Loucy (cell line): Measurements from ENCODE around the gene CTU1.

ENCODE experiments used
- H2AFZ ChIP-seq: fragments of 200-600 bp; sonication (generic); 2 replicates; pipeline ENCODE4 v1.6.0; 2016; ENCODE audit warnings: antibody characterized with exemption, mild to moderate bottlenecking, low read length, moderate library complexity
- H3F3A ChIP-seq: fragments of 200-600 bp; 2 replicates; pipeline ENCODE4 v1.6.0; 2016; ENCODE audit warnings: antibody characterized with exemption, low read depth, mild to moderate bottlenecking
- H3K27me3 ChIP-seq: fragments of 200-600 bp; sonication (generic); 2 replicates; pipeline ENCODE4 v1.6.1; 2014; ENCODE audit warnings: low read length, mild to moderate bottlenecking; ENCODE audit not compliant: insufficient read depth, poor library complexity, severe bottlenecking
- H3K36me3 ChIP-seq: fragments of 200-600 bp; sonication (generic); 2 replicates; pipeline ENCODE4 v1.6.1; 2016; ENCODE audit warnings: low read length; ENCODE audit not compliant: insufficient read depth
- H3K4me1 ChIP-seq: fragments of 200-600 bp; sonication (generic); 2 replicates; pipeline ENCODE4 v1.5.1; 2014; ENCODE audit warnings: low read length, mild to moderate bottlenecking; ENCODE audit not compliant: insufficient read depth, poor library complexity, severe bottlenecking
- H3K4me2 ChIP-seq: fragments of 200-600 bp; sonication (generic); 2 replicates; pipeline ENCODE4 v1.6.0; 2014; ENCODE audit warnings: antibody characterized with exemption, low read length, low read depth, mild to moderate bottlenecking; ENCODE audit not compliant: poor library complexity, severe bottlenecking
- H3K4me3 ChIP-seq: fragments of 200-600 bp; sonication (generic); 2 replicates; pipeline ENCODE4 v1.5.1; 2014; ENCODE audit warnings: low read length, mild to moderate bottlenecking, mixed read lengths; ENCODE audit not compliant: poor library complexity, severe bottlenecking
- H3K79me2 ChIP-seq: fragments of 200-600 bp; sonication (generic); 2 replicates; pipeline ENCODE4 v1.6.1; 2014; ENCODE audit warnings: low read length; ENCODE audit not compliant: insufficient read depth
- H3K9ac ChIP-seq: fragments of 200-600 bp; sonication (generic); 2 replicates; pipeline ENCODE4 v1.6.0; 2014; ENCODE audit warnings: mild to moderate bottlenecking, low read depth, low read length, moderate library complexity; ENCODE audit not compliant: poor library complexity, severe bottlenecking
- H3K9me2 ChIP-seq: fragments of 200-600 bp; sonication (generic); replicated peaks from 2 replicates; pipeline ENCODE4 v1.6.1; 2016; ENCODE audit warnings: low read depth, low read length, mixed read lengths
- H3K9me3 ChIP-seq: fragments of 200-600 bp; sonication (generic); 2 replicates; pipeline ENCODE4 v1.6.1; 2014; ENCODE audit warnings: mild to moderate bottlenecking, antibody characterized with exemption, low read length, low read depth; ENCODE audit not compliant: insufficient read depth
- H4K20me1 ChIP-seq: fragments of 200-600 bp; sonication (generic); 2 replicates; pipeline ENCODE4 v1.6.0; 2014; ENCODE audit warnings: antibody characterized with exemption, low read length, mild to moderate bottlenecking; ENCODE audit not compliant: insufficient read depth, poor library complexity, severe bottlenecking
- CTCF ChIP-seq: fragments of 200-600 bp; sonication (generic); conservative IDR thresholded peaks from 2 replicates; pipeline ENCODE4 v1.5.1; 2014; ENCODE audit warnings: mild to moderate bottlenecking, antibody characterized with exemption, low read length
- EZH2phosphoT487 ChIP-seq: fragments of 200-600 bp; IDR thresholded peaks from 2 replicates; pipeline ENCODE4 v1.6.1; 2018; ENCODE audit warnings: antibody characterized with exemption, mild to moderate bottlenecking, moderate library complexity, borderline replicate concordance

Gene CTU1

DNA sequence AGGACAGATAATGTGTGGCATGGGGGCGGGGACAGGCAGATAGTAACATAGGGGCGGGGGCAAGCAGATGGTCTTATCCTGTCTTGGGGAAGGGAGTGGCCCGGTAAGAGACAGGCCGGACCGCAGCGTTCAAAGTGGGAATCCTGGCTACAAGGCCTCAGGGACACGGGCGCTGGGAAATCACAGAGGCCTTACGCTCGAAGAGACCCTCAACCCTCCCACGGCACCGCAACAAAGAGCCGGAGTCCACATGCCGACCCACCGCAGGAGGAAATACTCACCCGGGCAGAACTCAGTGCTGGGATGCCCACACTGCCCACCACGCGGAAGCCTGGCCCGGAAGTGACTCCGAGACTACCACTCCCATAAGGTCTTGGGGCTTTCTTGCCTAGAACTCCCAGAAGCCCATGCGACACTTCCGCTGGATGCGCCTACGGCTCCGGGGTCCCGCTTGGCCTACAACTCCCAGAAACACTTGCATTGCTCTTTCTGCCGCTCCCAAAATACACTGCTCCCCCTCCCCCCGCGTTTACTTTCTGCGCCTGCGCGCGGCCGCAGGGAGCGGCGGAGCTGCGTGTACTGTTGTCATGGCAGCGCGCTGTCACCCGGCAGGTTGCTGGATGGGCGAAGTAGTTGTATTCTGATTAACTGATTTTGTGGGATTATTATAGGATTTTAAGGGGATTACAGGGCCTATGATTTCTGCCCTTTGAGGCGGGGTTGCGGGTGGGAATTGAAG, at the start of gene CTU1:
CTU1 (minus strand) TSS at position 344 of the 739 bp plus-strand sequence. CDS start 3,840 bp downstream, outside the sequence.
- H3K79me2 ChIP-seq = peaks cover 14% of the 10 kb centered on the region
- H3K36me3 ChIP-seq = no peaks in the 10 kb centered on the region
- H3K9me2 ChIP-seq = no peaks in the 10 kb centered on the region
- H2AFZ ChIP-seq = peak within 1 kb of the TSS; percentile 59
- no peaks in the 10 kb centered on the region for H4K20me1 ChIP-seq
- H3K4me2 ChIP-seq = peak within 1 kb of the TSS; percentile 96
- no peaks in the 10 kb centered on the region for H3F3A ChIP-seq
- peaks cover 16% of the 10 kb centered on the region for H3K4me1 ChIP-seq
- peak within 1 kb of the TSS; percentile 79 for H3K9ac ChIP-seq
- H3K27me3 ChIP-seq = no peaks in the 10 kb centered on the region
- peak within 1 kb of the TSS; percentile 83 for H3K4me3 ChIP-seq
- TF ChIP-seq CTCF = no peak
- no peak for TF ChIP-seq EZH2phosphoT487
- H3K9me3 ChIP-seq = no peaks in the 10 kb centered on the region

GRCh38 chr19:51157265-51157664, 49.1 kb upstream of the CTU1 start:
- Histone ChIP-seq H3K9me3 (no peaks in the 10 kb centered on the region), H3K9ac (no peak overlapping the region), H3K4me2 (no peak overlapping the region), H4K20me1 (no peaks in the 10 kb centered on the region), H3K9me2 (no peaks in the 10 kb centered on the region), H3K79me2 (no peaks in the 10 kb centered on the region), H3K4me3 (no peak overlapping the region), H2AFZ (0 out of 2 replicates have a peak overlapping the region, but pooled peaks have one; percentile 0), H3K4me1 (peaks cover under 1% of the 10 kb centered on the region), H3K27me3 (no peaks in the 10 kb centered on the region), H3K36me3 (no peaks in the 10 kb centered on the region), H3F3A (no peaks in the 10 kb centered on the region)
- TF ChIP-seq CTCF (no peak), EZH2phosphoT487 (no peak)

GRCh38 chr19:51156710-51157109, 48.5 kb upstream of the CTU1 start:
- Histone ChIP-seq H3K4me3 (no peak overlapping the region), H2AFZ (no peak overlapping the region), H3K9me2 (no peaks in the 10 kb centered on the region), H3K9me3 (no peaks in the 10 kb centered on the region), H3K4me2 (no peak overlapping the region), H3K27me3 (no peaks in the 10 kb centered on the region), H3K9ac (no peak overlapping the region), H3F3A (no peaks in the 10 kb centered on the region), H3K36me3 (no peaks in the 10 kb centered on the region), H4K20me1 (no peaks in the 10 kb centered on the region), H3K4me1 (no peaks in the 10 kb centered on the region), H3K79me2 (no peaks in the 10 kb centered on the region)
- TF ChIP-seq CTCF (no peak), EZH2phosphoT487 (no peak)
